Measurements from ENCODE around the gene GRIP1. TPM values are rescaled to one million over a fixed set of nuclear protein-coding genes. Genes with fewer than 3 reads are reported as not detected.

The GRIP1 gene
- total and polyA plus RNA-seq, 2 of the 4 experiments (the other 2 are of a cell fraction): under 0.01 to 0.07 TPM

DNA sequence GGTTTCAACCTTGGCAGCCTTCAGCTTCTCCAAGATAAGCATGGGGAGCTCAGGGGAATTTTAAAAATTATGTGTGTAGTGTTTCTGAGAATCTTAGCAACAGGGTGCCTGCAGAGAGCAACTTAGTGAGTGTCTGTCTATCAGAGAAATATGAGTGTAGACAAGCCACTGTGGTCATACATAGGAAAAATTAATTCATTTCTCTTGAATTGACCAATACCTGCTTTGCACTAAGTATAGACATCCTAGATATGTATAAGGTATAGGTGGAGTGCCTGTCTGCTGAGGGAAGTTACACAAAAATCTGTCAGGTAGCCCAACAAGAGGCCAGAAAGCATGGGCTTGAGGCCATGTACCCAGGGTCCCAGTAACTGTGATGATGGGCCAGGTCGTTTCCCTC, 355.9 kb downstream of the GRIP1 start:
- H3K14ac ChIP-seq (replicated peaks; ENCODE audit: low read depth, low read length): no peak overlapping the region
- CTCF ChIA-PET: no interaction called here
- no peak overlapping the region for H4K91ac ChIP-seq (ENCODE audit: insufficient read depth, low read depth, low read length)
- no peak overlapping the region for H2BK20ac ChIP-seq (ENCODE audit: low read depth, low read length)
- H3K9me1 ChIP-seq (ENCODE audit: insufficient read depth, low read length): no peaks in the 10 kb centered on the region
- H2AFZ ChIP-seq (replicated peaks; ENCODE audit: low read length, poor library complexity): no peak overlapping the region
- ATAC-seq (ENCODE audit: low read depth) (no peak), DNase-seq (no peak)
- no peak overlapping the region for H3K9ac ChIP-seq (ENCODE audit: low read depth, low read length)
- no peaks in the 10 kb centered on the region for H3K4me1 ChIP-seq (ENCODE audit: control insufficient read depth, insufficient read depth, low read length)
- dilution Hi-C loops (cut with HindIII; ENCODE audit: low sequenced_read_pairs, unreplicated experiment): no loop called here
- POLR2A ChIA-PET (ENCODE audit: unreplicated experiment): no interaction called here
- no peaks in the 10 kb centered on the region for H3K79me1 ChIP-seq (ENCODE audit: low read depth in 1 of 2, low read length in 2 of 2)
- intact Hi-C loops (cut with micrococcal nuclease): no loop called here
- no peaks in the 10 kb centered on the region for H3K27me3 ChIP-seq (ENCODE audit: control insufficient read depth, insufficient read depth, low read length)
- no peak overlapping the region for H3K27ac ChIP-seq (ENCODE audit: insufficient read depth, low read length)
- no peak overlapping the region for H3K4ac ChIP-seq (ENCODE audit: low read depth, low read length)
- no TSS peak for BruUV-seq (replicated peaks)
- H3K56ac ChIP-seq (ENCODE audit: extremely low read depth, insufficient read depth, low read length): no peak overlapping the region
- in situ Hi-C loops (cut with MboI; ENCODE audit: low sequenced_read_pairs): no loop called here
- no peaks in the 10 kb centered on the region for H3K9me3 ChIP-seq (ENCODE audit: control insufficient read depth, insufficient read depth, low read length)
- H2BK120ac ChIP-seq (ENCODE audit: low read depth, low read length): no peak overlapping the region
- H2AK5ac ChIP-seq (ENCODE audit: low read depth, low read length): no peak overlapping the region
- H3K36me3 ChIP-seq (ENCODE audit: control insufficient read depth, insufficient read depth, low read length): peaks cover 2% of the 10 kb centered on the region; the same call in 1 of the 2 replicates
- no peak overlapping the region for H3K4me3 ChIP-seq (ENCODE audit: insufficient read depth, low read depth, low read length)
- H2AK9ac ChIP-seq (replicated peaks; ENCODE audit: low read depth, low read length, poor library complexity): no peak overlapping the region
- no peak overlapping the region for H3K18ac ChIP-seq (ENCODE audit: low read depth, low read length)
- H2BK15ac ChIP-seq (ENCODE audit: low read depth, low read length): no peak overlapping the region
- H4K20me1 ChIP-seq (ENCODE audit: insufficient read depth, low read length): no peaks in the 10 kb centered on the region
- H2BK5ac ChIP-seq (ENCODE audit: low read depth, low read length, poor library complexity, severe bottlenecking): no peak overlapping the region
- no CpG with 5 or more reads among the region's 1 CpG for WGBS, 2 experiments (ENCODE audit: extremely low coverage in 2 of 2, insufficient read length in 1 of 2)
- no peak overlapping the region for H3K23ac ChIP-seq (ENCODE audit: low read depth, low read length)
- H4K8ac ChIP-seq (ENCODE audit: low read depth in 2 of 2, low read length in 2 of 2): no peak overlapping the region
- no peak overlapping the region for H3K4me2 ChIP-seq (ENCODE audit: low read depth, low read length)
- TF ChIP-seq, protein P1, sequence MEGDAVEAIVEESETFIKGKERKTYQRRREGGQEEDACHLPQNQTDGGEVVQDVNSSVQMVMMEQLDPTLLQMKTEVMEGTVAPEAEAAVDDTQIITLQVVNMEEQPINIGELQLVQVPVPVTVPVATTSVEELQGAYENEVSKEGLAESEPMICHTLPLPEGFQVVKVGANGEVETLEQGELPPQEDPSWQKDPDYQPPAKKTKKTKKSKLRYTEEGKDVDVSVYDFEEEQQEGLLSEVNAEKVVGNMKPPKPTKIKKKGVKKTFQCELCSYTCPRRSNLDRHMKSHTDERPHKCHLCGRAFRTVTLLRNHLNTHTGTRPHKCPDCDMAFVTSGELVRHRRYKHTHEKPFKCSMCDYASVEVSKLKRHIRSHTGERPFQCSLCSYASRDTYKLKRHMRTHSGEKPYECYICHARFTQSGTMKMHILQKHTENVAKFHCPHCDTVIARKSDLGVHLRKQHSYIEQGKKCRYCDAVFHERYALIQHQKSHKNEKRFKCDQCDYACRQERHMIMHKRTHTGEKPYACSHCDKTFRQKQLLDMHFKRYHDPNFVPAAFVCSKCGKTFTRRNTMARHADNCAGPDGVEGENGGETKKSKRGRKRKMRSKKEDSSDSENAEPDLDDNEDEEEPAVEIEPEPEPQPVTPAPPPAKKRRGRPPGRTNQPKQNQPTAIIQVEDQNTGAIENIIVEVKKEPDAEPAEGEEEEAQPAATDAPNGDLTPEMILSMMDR (conservative IDR thresholded peaks at IDR 0.05; ENCODE audit: low read depth, low read length): no peak
- no peak for TF ChIP-seq RAD21 (IDR thresholded peaks at IDR 0.05; ENCODE audit: low read length)
- no peak for TF ChIP-seq MAFK (IDR thresholded peaks at IDR 0.05; ENCODE audit: low read depth, low read length)
- no peak for TF ChIP-seq MXI1 (IDR thresholded peaks at IDR 0.05; ENCODE audit: borderline replicate concordance, low read depth, low read length)
- TF ChIP-seq RCOR1 (IDR thresholded peaks at IDR 0.05; ENCODE audit: insufficient replicate concordance, low read length): no peak
- TF ChIP-seq MAZ (IDR thresholded peaks at IDR 0.05; ENCODE audit: borderline replicate concordance, low read depth, low read length): no peak
- TF ChIP-seq, protein P2, sequence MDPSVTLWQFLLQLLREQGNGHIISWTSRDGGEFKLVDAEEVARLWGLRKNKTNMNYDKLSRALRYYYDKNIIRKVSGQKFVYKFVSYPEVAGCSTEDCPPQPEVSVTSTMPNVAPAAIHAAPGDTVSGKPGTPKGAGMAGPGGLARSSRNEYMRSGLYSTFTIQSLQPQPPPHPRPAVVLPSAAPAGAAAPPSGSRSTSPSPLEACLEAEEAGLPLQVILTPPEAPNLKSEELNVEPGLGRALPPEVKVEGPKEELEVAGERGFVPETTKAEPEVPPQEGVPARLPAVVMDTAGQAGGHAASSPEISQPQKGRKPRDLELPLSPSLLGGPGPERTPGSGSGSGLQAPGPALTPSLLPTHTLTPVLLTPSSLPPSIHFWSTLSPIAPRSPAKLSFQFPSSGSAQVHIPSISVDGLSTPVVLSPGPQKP (IDR thresholded peaks at IDR 0.05; ENCODE audit: borderline replicate concordance, low read depth, low read length): no peak
- TF ChIP-seq CHD1 (IDR thresholded peaks at IDR 0.05; ENCODE audit: low read depth, low read length): no peak
- no peak for TF ChIP-seq POLR2A (IDR thresholded peaks at IDR 0.05; ENCODE audit: low read depth, low read length)
- TF ChIP-seq FOS (IDR thresholded peaks at IDR 0.05; ENCODE audit: low read depth, low read length): no peak
- H4K5ac ChIP-seq (ENCODE audit: low read depth, low read length): no peak overlapping the region
